ENCODE results near the gene SPNS2. TPM values are rescaled to one million over a fixed set of nuclear protein-coding genes. Genes with fewer than 3 reads are reported as not detected.

The SPNS2 gene
- total and polyA plus RNA-seq, 10 of the 15 experiments (the other 5 are each of a cell fraction or from before 2014, with no cell fraction given), result 0.04 to 1.1 (median 0.23) TPM; not detected in 2

GRCh38 chr17:4513113-4514032 lies 14.7 kb downstream of the SPNS2 start:
- no peaks in the 10 kb centered on the region; the same call in 2 of the 3 replicates for H3K9me3 ChIP-seq (replicated peaks; ENCODE audit: control insufficient read depth, insufficient read depth, low read length)
- ChIA-PET CTCF (no interaction called here), SMC1A (ENCODE audit: uncharacterized antibody, unreplicated experiment) (interaction anchor here (1.3 kb wide), 1 partner anchor 93 kb away, joined by 3 read pairs; no protein-coding TSS in a partner anchor), RAD21 (ENCODE audit: unreplicated experiment) (no interaction called here), POLR2A (no interaction called here)
- H3K27me3 ChIP-seq (replicated peaks in 1 of 2; ENCODE audit: control insufficient read depth in 2 of 2, insufficient read depth in 2 of 2, low read length in 1 of 2), result no peaks in the 10 kb centered on the region
- no peaks in the 10 kb centered on the region for H4K20me1 ChIP-seq (ENCODE audit: control insufficient read depth, insufficient read depth)
- peaks cover 6% of the 10 kb centered on the region for H3K4me1 ChIP-seq (ENCODE audit: control insufficient read depth, insufficient read depth, low read length)
- no peak overlapping the region for H3K4me3 ChIP-seq
- FAIRE-seq (no peak), ATAC-seq (no peak), DNase-seq (ENCODE audit: low read depth, low spot score) (no peak)
- H3K36me3 ChIP-seq (ENCODE audit: control insufficient read depth in 2 of 2, insufficient read depth in 2 of 2, low read length in 1 of 2), result no peaks in the 10 kb centered on the region
- no peak overlapping the region for H2AFZ ChIP-seq (ENCODE audit: control insufficient read depth, low read depth, low read length)
- no peak overlapping the region for H3K27ac ChIP-seq (ENCODE audit: control insufficient read depth, insufficient read depth)
- intact Hi-C loops (cut with micrococcal nuclease; ENCODE audit: unreplicated experiment) (no loop called here), in situ Hi-C loops (cut with MboI) (no loop called here)
- no peak for TF ChIP-seq IKZF1 (conservative IDR thresholded peaks at IDR 0.05)
- TF ChIP-seq, protein P1, sequence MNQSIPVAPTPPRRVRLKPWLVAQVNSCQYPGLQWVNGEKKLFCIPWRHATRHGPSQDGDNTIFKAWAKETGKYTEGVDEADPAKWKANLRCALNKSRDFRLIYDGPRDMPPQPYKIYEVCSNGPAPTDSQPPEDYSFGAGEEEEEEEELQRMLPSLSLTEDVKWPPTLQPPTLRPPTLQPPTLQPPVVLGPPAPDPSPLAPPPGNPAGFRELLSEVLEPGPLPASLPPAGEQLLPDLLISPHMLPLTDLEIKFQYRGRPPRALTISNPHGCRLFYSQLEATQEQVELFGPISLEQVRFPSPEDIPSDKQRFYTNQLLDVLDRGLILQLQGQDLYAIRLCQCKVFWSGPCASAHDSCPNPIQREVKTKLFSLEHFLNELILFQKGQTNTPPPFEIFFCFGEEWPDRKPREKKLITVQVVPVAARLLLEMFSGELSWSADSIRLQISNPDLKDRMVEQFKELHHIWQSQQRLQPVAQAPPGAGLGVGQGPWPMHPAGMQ (IDR thresholded peaks at IDR 0.05; ENCODE audit: borderline replicate concordance), result no peak
- BruUV-seq (replicated peaks), result no TSS peak
- no peaks in the 10 kb centered on the region for H3K79me2 ChIP-seq (ENCODE audit: control insufficient read depth, insufficient read depth, low read length)
- no peak overlapping the region for H3K4me2 ChIP-seq (ENCODE audit: control insufficient read depth, insufficient read depth)
- 57% methylated on average over 22 of the region's 24 CpGs for WGBS (ENCODE audit: insufficient coverage, insufficient replicate concordance, low lambda C conversion rate, missing lambda C conversion rate)
- no peak overlapping the region for H3K9ac ChIP-seq (ENCODE audit: control insufficient read depth, insufficient read depth, low read length)

DNA sequence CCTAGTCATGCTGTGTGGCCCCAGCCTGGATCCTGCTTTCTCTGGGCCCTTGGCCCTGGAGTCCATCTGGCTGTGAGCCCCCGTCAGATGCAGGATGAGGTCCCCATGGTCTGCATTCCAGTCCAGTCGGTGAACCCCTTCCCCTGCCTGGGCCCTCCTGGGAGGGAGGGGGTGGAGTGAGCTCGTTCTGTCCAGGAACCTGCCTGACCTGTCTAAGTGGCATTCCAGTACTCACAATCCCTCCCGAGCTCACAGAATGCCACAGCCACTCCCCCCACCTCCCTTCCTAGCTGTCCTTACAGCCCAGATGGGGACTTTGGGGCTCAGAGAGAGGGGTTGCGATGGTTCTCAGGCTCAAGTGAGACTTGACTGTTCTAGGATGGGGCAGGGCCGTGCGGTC lies 15.5 kb downstream of the SPNS2 start:
- in situ Hi-C loops (cut with MboI) (no loop called here), intact Hi-C loops (cut with micrococcal nuclease; ENCODE audit: unreplicated experiment) (no loop called here)
- FAIRE-seq (no peak), DNase-seq (ENCODE audit: low read depth, low spot score) (no peak), ATAC-seq (no peak)
- H3K79me2 ChIP-seq (ENCODE audit: control insufficient read depth, insufficient read depth, low read length), result no peaks in the 10 kb centered on the region
- H3K27me3 ChIP-seq (replicated peaks in 1 of 2; ENCODE audit: control insufficient read depth in 2 of 2, insufficient read depth in 2 of 2, low read length in 1 of 2), result no peaks in the 10 kb centered on the region
- ChIA-PET POLR2A (no interaction called here), CTCF (no interaction called here), RAD21 (ENCODE audit: unreplicated experiment) (no interaction called here), SMC1A (ENCODE audit: uncharacterized antibody, unreplicated experiment) (interaction anchor here (1.3 kb wide), 1 partner anchor 93 kb away, joined by 3 read pairs; no protein-coding TSS in a partner anchor)
- no peak overlapping the region for H3K27ac ChIP-seq (ENCODE audit: control insufficient read depth, insufficient read depth)
- H2AFZ ChIP-seq (ENCODE audit: control insufficient read depth, low read depth, low read length), result no peak overlapping the region
- H4K20me1 ChIP-seq (ENCODE audit: control insufficient read depth, insufficient read depth), result no peaks in the 10 kb centered on the region
- H3K36me3 ChIP-seq (ENCODE audit: control insufficient read depth in 2 of 2, insufficient read depth in 2 of 2, low read length in 1 of 2), result no peaks in the 10 kb centered on the region
- no peak for TF ChIP-seq POLR2A (IDR thresholded peaks at IDR 0.05; ENCODE audit: low read depth, low read length)
- no peak for TF ChIP-seq SMARCA5 (IDR thresholded peaks at IDR 0.05)
- no peak for TF ChIP-seq PKNOX1 (IDR thresholded peaks at IDR 0.05)
- no peak for TF ChIP-seq PAX5 (IDR thresholded peaks at IDR 0.05; ENCODE audit: borderline replicate concordance, low read depth, low read length)
- no peak for TF ChIP-seq SMC3 (IDR thresholded peaks at IDR 0.05; ENCODE audit: borderline replicate concordance, low read length)
- TF ChIP-seq NR2C1 (IDR thresholded peaks at IDR 0.05), result no peak
- TF ChIP-seq RB1 (IDR thresholded peaks at IDR 0.05; ENCODE audit: borderline replicate concordance), result no peak
- peaks cover 12% of the 10 kb centered on the region for H3K4me1 ChIP-seq (ENCODE audit: control insufficient read depth, insufficient read depth, low read length)
- WGBS (ENCODE audit: insufficient coverage, insufficient replicate concordance, low lambda C conversion rate, missing lambda C conversion rate), result 27% methylated on average over 7 of the region's 7 CpGs
- no peak overlapping the region for H3K4me2 ChIP-seq (ENCODE audit: control insufficient read depth, insufficient read depth)
- no TSS peak for BruUV-seq (replicated peaks)
- no peak overlapping the region for H3K4me3 ChIP-seq
- no peak overlapping the region for H3K9ac ChIP-seq (ENCODE audit: control insufficient read depth, insufficient read depth, low read length)
- H3K9me3 ChIP-seq (replicated peaks; ENCODE audit: control insufficient read depth, insufficient read depth, low read length), result no peaks in the 10 kb centered on the region; the same call in 2 of the 3 replicates
